NCI-H2081 treated with DMSO at 0.1 percent for 48 hours (cell line): ENCODE measurements around the gene ITPA.

ENCODE experiments used
- DNase-seq: peaks from one replicate; lab custom pipeline; 2025; lab: John Stamatoyannopoulos, UW

The ITPA gene

GRCh38 chr20:3246682-3247081 is 37.4 kb downstream of the ITPA start:
- DNase-seq, result no peak

- DNase-seq, result no peak
These were observed 38.3 kb downstream of the ITPA start for GRCh38 chr20:3247638-3248037.

- DNase-seq, result no peak
These were observed 39.1 kb downstream of the ITPA start for GRCh38 chr20:3248167-3248992.

- no peak for DNase-seq
These were observed 39.7 kb downstream of the ITPA start for GRCh38 chr20:3248993-3249347.

- DNase-seq, result no peak
These were observed 40.8 kb downstream of the ITPA start for GRCh38 chr20:3250091-3250504.

- DNase-seq, result no peak
These were observed 42.5 kb downstream of the ITPA start for GRCh38 chr20:3251806-3252205.

GRCh38 chr20:3255728-3256127 is 46.4 kb downstream of the ITPA start:
- no peak for DNase-seq

GRCh38 chr20:3258429-3258828 is 49.1 kb downstream of the ITPA start:
- no peak for DNase-seq

GRCh38 chr20:3262566-3262965 is 53.3 kb downstream of the ITPA start:
- no peak for DNase-seq

- no peak for DNase-seq
These were observed 60.8 kb downstream of the ITPA start for GRCh38 chr20:3270051-3270450.

GRCh38 chr20:3273371-3273770 is 64.1 kb downstream of the ITPA start:
- no peak for DNase-seq
